HG03457 (cell line): Measurements from ENCODE around the gene FMNL3.

Source experiments
- ATAC-seq: cut with Tn5 transposase; IDR thresholded peaks from one replicate; pipeline ENCODE4 v1.9.1; 2021; ENCODE audit warnings: moderate number of reproducible peaks; ENCODE audit not compliant: unreplicated experiment

The FMNL3 gene

GRCh38 chr12:49652921-49653520 is 54.2 kb downstream of the FMNL3 start:
- ATAC-seq, result no peak

DNA sequence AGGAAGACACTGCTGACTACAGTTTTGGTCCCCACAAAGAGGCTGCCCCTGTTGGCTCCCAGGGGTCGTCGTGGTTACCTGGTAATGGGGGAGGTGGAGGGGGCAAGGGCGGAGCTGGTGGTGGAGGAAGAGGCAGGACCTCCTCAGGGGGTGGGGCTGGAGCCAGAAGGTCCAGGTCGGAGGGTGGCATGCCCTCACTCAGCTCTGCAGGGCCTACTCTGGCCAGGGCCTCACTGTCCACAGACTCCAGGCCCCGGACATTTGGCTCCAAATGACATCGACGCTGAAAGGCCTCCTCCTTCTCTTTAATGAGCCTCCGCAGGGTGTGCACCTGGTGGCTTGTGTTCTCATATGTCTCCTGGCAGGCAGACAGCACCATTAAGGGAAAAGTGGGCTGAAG is 55.4 kb downstream of the FMNL3 start:
- ATAC-seq, result no peak

DNA sequence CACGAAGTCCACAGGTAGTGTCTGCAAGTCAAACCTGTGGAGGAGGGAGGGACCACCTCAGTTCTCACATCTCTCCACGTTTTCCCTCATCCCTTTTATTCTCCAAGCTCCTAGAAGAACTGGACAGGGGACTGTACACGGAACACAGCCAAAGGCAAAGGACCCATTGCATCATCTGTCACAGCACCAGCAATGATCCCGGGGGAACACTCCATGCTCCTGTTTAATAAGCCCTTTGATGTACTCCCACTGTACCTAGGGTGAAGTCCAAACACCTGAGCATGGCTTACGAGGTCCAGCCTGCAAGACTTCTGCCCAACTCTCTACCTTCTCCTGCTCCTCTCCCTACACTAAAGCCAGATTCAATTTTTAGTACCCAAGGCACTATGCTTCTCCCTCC is 57.3 kb downstream of the FMNL3 start:
- no peak for ATAC-seq

DNA sequence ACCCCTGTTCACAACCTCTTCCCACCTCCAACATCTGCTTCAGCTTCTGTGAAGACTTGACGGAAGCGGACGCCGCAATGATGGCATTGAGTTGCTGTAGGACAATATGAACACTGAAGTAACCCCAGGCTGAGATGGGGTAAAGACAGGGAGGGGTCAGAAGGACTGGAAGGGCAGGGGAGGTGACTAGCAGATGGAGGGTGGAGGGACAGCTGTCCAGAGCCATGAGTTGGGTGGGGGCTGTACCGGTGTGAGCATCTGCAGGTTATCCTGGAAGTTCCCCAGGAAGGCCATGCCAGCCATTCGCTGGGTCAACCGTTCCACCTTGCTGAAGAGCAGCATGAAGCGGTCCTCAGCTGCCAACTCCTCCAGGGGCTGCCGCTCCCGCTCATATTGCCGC is 57.8 kb downstream of the FMNL3 start:
- no peak for ATAC-seq

GRCh38 chr12:49648712-49649003 is 58.5 kb downstream of the FMNL3 start:
- no peak for ATAC-seq

DNA sequence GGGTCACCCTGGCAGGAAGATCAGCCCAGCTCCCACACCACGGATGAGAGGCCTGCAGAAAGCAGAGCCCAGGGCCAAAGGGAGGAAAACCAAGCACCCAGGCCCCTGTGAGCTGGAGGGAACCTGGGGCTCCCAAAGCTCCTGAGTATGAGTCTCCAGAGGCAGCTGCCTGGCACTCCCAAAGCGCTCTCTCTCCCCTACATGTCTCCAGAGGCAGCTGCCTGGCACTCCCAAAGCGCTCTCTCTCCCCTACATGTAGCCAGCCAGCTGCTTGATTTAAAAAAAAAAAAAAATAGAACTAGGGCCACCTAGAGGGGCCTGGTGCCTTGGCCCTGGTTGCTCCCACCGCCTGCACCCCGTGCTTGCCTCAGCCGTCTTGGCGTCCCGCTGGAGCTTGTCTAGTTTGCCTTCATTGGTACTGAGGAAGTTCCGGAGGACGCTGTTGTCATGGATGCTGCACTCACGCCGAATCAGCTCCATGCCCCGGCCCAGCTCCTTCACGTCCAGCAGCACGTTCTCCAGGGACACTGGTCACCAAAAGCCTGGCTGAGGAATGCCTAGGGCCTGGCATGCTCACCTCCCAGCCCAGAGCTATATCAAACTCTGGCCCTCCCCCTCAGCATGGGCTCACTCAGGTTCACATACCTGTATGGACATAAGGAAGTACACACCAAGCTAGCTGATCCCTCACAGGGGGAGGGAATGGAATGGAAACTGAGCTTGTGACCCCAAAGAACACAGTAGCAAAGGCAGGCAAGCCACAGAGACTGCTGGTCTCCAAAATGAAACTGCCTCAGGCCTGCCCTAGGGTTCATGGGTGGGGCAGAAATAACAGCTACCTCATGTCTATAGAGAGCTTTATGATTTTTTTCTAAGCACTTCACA is 59.1 kb downstream of the FMNL3 start:
- ATAC-seq, result no peak

DNA sequence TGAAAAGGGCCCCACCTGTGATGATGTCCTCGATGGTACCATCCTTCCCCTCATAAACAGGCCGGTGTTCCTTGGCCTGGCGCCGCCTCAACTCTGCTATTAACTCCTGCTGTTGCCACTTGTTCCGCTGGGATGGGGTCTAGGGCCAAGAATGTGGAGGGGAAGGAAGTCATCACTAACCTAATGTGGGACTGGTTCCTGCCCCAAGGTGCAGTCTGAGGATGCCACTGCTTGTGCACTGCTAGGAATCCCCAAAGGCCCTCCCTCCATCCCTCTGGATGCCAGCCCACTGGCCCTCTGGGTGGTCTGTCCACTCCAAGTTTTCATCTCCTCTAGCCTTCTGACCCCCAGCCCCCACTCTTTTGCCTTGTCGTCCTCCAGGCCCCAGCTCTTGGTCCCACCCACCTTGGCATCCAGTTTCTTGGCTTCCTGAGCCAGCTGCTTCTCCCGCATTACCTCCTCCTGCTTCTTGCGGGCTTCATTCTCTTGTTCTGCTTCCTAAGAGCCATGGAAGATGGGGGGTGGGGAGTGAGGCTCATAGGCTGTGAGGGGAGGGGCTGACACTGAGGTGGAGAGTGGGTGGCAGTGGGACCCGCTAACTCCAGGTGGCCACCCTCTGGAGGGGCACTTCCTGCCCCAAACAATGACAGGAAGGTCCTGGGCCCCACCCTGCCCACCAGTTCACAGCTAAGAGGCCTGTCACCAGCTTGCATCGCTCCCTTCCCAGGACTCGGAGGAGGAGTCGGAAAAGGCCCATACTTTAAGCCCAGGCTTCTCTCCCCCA is 60.1 kb downstream of the FMNL3 start:
- no peak for ATAC-seq

DNA sequence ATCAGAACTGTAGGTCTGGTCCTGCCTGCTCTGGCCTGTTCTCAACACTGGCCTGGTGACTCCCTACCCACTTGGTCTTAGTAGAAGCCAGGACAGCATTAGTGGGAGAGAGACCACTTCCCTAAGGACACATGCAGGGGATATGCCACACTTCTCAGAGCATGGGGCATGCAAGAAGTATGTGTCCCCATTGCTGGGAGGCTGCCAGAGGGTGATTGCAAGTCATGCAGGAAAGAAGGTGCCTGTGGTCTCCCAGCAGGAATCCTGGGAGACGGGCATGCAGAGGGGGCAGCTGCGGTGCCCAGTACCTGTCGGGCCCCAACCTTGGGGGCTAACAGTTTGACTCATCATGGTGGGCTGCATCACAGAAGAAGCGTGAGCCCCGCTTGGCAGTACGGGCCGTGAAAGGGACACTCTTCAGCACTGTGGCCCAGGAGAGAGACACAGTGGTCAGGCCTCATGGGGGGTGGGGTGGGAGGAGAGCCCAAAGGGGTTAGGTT is 60.8 kb downstream of the FMNL3 start:
- ATAC-seq, result no peak

DNA sequence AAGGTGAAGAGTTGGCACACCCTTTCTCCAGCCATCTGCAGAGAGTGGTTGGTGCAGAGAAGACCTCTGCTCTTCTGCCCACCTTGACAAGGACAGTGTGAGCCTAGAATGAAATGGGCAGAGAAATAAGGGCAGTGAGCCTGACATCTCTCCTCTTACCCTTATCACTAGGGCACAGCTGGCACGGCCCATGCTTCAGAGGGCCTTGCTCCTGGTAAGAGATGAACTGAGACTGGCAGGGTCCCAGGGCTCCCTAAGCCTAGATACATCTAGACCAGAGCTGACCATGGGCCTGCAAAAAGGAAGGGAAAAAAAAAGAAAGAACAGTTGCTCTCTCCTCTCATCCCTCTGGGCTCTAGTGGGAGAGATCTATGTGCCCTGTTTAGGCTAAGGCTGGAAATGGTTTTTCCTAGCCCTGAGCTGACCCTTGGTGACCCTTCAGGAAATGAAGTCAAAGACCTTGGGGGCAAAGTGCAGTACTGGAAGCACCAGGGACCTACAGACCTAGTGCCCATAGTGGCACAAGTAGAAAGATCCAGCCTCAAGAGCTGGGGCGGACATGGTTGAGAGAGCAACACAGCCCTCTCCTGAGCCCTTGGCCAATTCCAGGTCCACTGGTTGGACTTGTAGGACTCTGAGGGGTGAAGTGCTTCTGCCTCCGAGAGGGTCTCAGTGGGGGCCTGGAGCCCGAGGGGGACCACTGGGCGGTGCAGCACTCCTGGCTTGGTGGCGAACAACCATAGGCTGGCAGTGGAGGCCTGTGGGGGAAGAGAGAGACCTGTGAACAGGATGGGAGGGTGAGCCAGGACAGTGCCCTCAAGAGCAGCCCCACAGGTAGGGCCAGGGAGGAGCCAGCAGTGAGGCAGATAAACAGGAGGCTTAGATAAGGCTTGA is 61.8 kb downstream of the FMNL3 start:
- no peak for ATAC-seq

DNA sequence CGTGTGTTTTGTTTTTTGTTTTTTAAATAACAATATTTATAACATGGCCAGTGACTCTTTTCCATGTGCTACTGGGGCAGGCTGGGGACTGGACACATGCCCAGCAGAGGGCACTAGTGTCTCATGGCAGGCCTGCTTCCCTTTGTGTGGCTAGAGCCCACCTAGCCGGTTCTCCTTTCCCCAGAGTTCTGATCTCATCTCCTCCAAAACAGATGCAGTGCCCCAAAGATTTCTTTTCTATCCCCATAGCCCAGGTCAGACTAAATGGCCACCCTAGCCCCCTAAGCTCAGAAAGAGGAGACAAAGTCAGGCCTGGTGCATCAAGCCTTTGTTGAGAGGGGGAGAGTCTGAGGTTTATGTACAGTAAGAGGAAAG is 62.6 kb downstream of the FMNL3 start:
- no peak for ATAC-seq

- no peak for ATAC-seq
These were observed 63.1 kb downstream of the FMNL3 start for GRCh38 chr12:49643961-49644619.

- ATAC-seq, result no peak
These were observed 64.1 kb downstream of the FMNL3 start for GRCh38 chr12:49643135-49643534.

DNA sequence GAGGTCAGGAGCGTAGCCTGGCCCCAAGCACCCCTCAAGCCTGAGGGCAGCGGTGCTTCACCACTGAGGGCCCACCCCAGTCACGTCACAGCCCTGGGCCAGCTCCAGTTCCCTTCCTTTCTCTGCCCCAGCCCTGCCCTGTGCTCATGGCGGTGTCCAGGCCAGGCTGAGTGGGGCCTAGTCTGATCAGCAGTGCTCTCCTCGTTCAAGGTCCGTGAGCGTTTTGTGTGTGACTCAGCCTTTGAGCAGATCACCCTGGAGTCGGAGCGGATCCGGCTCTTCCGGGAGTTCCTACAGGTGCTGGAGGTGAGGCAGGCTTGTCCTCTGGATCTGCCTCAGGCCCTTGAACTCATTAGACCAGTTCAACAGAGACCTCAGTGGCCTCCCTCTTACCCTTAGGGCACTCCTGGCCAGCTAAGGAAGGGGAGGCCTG is 64.8 kb downstream of the FMNL3 start:
- ATAC-seq, result no peak

DNA sequence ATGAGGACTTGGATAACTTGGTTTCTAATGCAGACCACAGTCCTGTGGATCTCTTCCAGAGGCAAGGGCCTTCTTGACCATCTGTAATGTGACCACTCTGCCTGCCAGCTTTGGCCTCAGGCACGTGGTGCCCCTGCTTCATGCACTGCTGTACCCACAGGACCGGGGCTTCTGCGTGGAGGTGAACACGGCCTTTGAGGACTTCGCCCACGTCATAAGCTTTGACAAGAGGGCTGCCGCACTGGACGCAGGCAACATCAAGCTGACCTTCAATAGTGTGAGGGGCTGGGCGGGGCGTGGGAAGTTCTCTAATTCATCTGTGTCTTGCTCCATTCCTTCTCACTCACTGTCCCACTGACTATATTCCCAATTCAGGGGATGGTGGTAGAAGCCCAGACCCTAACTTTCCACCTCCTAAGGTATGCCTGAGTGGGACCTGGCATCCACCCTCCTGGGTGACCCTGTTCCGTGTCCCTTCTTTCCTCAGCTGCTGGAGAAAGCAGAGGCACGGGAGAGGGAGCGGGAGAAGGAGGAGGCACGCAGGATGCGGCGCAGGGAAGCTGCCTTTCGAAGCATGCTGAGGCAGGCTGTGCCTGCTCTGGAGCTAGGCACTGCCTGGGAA is 65.3 kb downstream of the FMNL3 start:
- ATAC-seq, result no peak

- ATAC-seq, result no peak
These were observed 70.0 kb downstream of the FMNL3 start for GRCh38 chr12:49636979-49637755.

- no peak for ATAC-seq
These were observed 70.6 kb downstream of the FMNL3 start for GRCh38 chr12:49636574-49636973.

- ATAC-seq, result no peak
These were observed 71.5 kb downstream of the FMNL3 start for GRCh38 chr12:49635656-49636055.

DNA sequence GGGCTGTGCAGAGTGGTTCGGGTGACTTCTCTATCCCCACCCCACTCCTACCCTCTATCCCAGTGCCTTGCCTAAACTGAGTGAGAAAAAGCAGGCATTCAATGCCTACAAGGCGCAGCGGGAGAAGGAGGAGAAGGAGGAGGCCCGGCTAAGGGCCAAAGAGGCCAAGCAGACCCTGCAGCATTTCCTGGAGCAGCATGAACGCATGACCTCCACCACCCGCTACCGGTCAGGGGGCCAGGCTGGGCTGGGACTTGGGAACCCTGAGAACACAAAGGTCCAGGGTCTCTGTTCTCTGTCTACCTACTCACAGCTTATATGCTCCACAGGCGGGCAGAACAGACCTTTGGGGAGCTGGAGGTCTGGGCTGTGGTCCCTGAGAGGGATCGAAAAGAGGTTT is 72.2 kb downstream of the FMNL3 start:
- ATAC-seq, result no peak

DNA sequence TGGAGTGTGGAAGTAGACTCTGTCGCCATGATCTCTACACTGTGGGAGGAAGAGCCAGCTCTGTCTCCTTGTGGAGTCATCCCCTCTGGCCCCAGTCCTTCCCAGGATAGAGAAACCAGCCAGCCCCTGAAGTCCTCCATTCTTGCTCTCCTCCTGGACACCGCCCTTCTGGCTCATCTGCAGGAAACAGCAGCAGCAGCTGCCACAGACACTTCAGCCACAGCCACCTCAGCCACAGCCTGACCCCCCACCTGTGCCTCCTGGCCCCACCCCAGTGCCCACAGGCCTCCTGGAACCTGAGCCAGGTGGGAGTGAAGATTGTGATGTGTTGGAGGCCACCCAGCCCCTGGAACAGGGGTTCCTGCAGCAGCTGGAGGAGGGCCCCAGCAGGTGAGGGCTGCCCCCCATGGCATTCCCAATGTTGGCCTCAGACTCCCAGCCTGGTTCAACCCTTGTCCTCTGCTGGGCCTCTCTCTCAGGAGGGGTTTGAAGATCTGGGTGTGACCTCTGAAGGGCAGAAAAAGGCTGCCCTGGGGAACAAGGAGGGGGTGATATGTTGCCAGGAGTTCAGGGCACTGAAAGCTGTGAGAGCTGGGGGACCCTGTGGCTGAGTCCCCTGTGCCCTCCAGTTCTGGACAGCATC is 73.4 kb downstream of the FMNL3 start:
- no peak for ATAC-seq
